NCI-H128 (cell line): ENCODE measurements around the gene CBFA2T3.

Experiments used
- DNase-seq: peaks from one replicate; lab custom pipeline; 2025; ENCODE audit not compliant: unreplicated experiment; lab: John Stamatoyannopoulos, UW

Gene CBFA2T3

DNA sequence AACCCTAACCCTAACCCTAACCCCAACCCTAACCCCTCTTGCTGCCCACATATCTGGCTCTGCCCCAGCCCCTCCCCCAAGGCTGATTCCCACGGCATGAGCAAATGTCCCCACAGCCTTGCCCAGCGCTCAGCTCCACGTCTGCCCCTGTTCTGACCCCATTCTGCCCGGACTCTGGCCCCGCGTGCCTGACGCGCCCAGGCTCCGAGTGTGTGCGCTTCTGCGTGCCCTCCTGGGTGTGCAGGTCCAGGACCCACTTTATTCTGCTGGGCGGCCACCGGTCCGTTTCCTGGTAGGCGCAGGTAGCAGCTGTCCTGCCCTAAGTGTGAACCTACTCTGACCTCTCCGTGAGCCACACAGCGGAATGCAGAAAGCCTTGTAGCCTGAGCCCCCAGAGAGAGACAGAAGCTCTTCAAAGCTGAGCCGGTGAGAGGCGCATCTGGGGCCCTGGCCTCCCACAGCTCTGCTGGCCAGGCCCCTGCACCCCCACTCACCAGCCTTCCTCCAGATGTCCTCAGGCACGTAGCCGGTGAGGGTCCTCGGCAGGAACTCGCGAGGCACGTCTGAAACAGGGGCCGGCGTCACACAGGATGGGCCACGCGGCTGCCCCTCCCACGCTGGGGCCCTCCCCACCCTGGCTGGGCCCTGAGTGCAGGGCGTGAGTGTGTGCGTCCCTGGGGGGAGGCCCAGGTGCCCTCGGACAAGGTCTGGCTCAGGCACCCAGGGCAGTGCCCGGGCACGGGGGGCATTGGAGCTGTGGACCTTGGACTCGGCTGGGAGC, 96.6 kb downstream of the CBFA2T3 start:
- no peak for DNase-seq

DNA sequence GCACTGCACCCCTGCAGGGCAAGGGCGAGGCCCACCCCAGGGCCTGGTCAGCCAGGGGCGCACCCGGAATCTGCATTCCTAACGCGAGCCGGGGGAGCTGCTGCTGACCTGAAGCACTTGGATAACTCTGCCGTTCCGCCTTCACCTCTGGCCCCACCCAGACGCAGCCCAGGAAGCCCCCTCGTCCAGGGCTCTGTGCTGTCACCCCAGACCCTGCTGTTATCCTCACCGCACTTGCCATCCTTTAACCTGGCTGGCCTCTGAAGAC, 97.3 kb downstream of the CBFA2T3 start:
- DNase-seq: no peak

DNA sequence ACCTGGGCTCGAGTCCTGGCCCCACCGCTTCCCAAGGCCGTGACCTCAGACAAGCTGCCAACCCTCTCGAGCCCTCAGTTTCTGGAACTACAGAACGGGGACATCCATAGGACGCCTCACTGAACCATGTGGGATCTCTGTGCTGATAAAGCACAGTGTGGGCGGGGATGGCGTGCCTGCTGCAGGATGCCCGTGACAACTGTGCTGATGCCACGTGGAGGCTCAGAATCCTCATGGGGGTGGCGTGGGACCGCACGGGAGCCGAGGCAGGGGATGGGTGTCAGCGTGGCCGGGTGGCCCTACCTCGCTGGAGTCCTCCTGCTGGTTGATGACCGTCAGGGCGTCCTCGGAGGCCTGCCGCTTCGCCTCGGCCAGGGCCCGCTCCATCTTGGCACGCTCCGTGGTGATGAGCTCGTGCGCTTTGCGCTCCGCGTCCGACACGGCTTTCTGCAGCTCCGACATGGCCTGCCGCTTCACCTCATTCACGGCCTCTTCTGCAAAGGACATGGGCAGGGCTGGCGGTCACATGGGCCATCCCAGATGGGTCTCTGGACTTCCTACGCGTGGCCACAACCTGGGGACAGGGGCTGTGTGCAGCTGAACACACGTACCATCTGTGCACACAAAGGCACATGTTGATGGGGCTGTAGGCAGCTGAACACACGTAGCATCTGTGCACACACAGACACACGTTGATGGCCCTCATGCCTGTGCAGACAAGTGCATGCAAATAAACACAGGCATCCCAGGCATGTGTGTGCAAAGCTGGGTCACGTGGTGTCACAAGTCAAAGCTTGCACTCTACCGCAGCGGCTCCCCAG, 97.8 kb downstream of the CBFA2T3 start:
- no peak for DNase-seq

DNA sequence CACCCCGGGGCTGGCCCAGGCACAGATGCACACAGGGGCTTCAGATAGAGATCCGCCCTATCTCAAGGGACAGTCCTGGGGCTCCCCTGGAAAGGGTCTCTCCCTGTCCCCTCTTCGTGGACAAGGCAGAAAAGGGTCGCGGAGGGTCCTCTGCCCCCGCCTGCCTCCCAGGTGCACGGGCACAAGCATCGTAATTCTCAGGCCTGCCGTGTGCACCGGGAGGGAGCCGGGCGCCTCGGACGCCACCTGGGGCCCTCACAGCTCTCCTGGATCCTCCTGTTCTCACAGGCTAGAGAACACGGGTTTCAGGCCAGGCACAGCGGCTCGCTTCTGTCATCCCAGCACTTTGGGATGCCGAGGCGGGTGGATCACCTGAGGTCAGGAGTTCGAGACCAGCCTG, 98.7 kb downstream of the CBFA2T3 start:
- DNase-seq: no peak

DNA sequence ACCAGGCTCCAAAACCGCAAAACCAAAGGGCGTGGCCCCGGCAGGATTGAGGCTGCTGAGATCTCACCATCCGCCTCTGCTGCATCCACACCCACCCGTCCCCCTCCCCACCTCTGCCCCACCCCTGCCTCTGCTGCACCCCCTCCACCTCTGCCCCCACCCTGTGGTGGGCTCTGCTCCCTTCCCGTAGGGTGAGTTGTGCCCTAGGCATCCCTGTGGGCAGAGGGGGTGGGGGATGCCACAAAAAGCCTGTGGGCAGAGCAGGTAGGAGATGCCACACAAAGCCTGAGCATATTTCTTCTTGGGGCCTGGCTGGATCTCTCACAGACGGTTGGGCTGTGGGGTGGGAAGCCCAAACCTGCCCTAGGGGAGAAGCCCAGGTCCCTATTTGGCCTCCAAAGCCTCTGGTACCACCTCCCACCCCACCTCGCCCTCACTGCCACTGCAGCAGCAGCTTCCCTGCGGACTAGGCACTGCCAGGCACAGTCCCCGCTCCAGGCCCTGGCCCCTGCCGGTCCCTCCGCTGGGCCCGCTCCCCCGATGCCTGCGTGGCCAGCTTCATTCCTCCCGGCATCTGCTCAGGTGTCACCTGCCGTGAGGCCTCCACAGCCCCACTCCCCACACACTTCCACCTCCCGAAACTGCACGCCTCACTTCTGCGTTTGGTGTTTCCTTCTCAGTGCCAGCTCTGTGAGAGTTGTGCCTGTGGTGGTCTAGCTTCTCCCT, 99.3 kb downstream of the CBFA2T3 start:
- DNase-seq: no peak

DNA sequence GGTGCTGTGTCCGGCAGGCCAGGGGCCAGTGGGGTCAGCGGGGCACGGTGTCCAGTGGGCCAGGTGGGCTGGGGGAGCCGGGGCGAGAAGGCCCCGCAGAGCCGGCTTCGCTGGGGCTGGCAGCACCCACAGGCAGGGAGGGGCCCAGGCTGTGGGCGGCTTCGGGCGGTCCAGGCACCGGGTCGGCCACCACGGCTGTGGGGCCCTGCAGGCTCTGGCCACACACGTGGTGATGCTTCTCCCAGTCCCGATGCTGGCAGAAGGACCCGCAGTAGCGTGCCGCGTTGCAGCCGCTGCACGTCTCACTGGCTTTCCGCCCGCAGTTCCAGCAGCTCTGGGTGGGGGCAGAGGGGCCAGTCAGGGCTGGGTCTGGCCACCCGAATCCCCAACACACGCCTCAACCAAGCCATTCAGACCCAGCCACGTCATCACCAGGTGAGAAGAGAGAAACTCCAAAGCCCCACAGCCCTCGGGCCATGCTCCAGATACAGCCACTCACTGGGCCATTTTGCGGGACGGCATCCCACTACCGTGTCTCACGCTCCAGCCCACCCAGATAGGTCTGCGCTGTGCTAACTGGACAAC, 100.0 kb downstream of the CBFA2T3 start:
- DNase-seq: no peak

DNA sequence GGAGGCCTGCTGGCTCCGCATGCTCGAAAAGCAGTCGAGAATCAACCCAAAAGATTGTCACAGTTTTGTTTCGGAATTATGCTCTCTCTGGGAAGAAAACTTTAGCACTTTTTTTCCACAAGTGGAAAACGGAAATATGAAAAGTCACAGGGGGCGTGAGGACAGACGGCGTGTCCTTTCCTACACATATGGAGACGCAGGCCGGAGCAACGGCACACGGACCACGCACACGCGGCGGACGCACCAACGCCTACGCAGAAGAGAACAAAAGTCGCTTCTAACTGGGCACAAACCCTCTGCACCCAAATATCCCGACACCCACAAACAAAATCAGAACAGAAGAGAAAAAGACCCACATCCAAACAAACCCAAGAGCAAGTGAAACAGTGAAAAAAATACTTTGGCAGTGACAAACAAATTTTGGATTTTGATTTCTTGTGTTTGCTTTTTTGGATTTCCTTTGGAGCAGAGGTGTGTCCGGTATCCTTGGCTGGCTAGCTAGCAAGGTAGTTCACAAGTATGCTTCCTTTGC, 101.2 kb downstream of the CBFA2T3 start:
- DNase-seq: no peak

DNA sequence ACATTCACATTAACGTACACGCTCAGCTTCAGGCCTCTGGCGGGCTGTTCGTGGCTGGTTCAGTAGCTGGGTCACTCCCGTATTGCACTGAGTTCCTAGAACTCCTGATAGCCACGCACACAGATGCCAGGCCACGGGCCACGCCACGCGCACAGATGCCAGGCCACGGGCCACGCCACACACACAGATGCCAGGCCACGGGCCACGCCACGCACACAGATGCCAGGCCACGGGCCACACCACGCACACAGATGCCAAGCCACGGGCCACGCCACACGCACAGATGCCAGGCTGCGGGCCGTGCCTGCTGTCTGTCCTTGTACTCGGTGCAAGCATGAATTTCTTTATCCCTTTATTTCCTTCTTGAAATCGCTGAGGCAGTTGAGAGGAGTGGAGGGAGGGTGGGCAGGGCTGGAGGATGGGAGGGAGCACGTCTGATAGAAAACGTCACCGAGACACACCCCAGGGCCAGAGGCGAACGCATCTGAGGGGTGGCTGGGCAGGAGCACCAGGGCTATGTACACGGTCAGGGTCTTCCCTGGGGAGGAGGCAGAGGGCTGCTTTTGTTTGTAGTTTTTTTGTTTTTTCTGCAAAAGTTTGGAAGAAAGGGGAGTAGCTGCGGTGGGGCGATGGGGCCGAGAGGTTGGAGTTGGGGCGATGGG, 101.9 kb downstream of the CBFA2T3 start:
- DNase-seq: no peak

DNA sequence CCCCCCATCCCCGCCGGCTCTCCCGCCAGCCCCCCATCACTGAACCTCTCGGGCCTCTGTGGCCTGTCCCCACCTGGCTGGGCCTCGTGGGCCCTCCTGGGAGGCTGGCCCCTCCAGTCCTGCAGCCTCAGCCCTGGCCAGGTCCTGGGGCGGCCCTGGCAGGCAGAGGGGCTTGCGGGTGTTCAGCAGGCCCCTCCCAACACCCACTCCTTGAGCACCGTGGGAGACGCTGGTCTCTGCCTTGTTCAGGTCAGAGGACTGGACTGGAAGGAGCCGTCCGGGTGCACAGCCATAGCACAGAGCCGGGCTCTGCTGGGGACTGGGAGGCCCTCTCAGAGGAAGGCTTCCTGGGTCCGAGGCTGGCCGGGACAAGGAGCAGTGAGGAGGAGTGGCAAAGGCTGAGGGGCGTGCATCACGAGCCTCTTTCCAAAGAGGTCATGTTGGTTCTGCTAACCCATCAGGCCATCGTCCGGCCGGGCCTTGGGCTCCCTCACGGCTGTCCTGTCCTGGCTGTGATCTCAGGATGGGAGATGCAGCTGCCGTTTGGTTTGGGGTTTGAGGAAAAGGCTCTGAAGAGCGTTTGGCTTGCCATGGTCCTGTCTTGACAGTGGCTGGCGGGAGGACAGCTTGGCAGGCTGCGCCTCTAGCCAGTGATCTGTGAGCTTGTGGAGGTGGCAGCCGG, 104.2 kb downstream of the CBFA2T3 start:
- no peak for DNase-seq

DNA sequence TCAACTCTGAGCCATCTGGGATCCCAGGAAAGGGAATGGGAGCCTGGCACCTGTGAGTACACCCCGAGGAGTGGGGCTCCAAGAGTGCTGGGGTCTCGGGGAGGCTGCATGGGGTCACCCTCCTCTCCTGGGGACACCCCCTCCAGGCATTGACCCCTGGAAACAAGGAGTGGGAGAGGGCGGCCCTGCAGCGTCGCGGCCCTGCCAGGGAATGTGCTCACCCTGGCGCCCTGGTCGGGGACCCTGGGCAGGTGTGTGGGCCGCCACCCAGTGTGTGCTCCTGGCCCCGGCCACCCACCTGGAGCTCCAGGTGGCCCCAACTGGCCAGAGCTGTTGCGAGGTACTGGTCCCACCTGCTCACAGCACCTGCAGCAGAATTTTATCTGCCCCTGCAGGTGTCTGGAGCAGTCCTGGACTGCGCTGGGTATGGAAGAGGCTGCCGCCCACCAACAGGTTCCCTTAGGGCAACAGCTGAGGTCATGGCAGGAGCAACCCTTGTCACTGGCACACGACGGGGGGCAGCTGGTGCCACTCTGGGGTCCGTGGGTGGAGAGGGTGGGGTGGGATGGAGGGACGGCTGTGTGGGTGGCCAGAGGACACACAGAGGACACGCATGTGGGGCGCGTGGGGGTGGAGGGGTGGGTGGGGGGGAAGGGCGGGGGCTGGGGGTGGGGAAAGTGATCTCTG, 105.1 kb downstream of the CBFA2T3 start:
- DNase-seq: no peak

DNA sequence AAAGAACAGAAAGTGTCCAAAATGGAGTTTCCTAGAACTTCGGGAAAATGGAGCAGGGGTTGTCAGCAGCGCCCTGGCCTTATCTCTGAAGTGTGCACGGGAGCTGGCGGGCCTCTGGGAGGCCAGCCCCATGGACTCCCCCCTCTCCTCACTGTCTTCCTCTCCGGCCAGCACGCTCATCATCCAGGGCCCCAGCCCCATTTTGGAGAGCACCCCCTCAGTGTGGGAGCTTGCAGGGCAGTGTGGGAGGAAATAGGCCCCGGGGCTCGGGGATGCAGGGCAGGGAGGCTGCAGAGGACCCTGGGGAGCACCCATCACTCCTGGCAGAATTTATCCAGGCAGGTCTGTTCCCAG, 105.7 kb downstream of the CBFA2T3 start:
- no peak for DNase-seq

DNA sequence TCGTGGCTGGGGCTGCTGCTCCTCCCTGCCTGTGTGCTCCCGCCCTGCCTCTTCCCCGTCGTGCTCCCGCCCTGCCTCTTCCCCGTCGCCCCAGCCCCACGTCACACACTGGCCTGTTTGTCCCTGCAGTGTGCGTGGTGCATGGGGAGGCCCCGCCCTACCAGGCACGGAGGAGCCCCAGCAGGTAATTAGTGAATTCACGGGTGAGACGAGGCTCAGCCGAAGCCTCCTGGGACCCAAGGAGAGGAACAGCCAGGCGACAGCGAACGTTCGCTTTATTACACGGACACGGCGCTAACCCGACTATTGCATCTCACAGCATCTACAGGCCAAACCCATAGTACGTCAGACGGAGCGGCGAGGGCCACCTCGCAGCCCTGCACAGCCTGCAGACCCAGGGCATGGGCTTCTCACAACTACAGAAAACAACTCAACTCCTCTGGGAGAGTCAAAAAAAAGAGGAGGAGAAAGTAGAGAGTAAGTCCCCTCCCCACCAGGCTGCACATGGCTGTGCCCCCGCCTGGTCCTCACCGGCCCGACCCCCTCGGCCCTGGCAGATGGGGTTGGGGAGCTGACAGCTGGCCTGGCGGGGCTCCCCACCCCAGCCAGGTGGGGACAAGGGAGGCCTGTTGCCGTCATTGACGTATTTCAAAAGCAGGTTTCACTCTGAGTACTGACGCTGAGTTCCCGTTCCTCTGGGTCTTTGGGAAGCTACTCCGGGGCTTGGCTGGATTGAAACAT, 106.2 kb downstream of the CBFA2T3 start:
- DNase-seq: no peak

DNA sequence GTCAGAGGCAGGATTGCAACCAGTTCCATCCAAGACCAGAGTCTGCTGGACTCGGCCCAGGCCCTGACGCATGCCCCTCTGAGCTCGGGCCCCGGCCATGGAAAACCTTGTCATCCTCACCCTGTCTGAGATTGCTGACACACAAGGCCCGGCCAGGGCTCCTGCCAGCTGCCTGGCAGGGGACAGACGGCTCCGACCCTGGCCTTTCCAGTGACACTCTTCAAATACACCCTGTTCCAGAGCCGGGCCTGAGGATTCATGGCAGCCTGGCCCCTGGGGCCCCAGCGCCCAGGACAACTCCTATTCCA, 107.4 kb downstream of the CBFA2T3 start:
- no peak for DNase-seq

DNA sequence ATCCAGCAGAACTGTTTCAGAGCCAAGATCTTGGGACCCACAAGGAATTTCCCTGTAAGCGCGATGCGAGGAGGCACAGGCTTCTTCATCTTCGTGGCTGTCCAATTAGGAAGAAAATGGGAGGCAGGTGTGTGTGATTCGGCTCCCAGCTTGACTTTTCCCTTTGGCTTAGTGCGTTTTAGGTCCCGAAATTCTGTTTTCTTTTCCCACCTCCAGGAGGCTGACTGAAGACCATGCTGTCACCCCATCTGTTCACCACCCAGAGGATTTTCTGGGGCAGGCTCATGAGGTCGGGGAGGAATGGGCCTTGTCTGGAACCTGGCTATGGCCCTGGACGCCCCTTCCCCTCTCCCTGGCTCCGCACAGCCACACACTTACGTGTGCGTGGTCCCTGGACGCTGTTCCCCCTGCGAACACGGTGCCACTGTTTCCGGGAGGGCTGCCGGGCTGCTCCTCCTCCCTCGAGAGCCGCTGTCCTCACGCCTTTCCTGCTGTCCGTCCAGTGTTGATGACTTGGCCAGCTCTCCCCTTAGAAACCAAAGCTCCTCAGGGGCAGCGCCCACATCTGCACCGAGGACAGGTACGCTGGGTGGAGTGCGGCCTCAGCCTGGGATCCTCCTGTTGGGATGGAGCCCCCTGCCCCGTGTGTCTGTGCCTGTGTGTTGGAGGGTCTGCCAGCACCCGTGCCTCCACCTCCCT, 107.9 kb downstream of the CBFA2T3 start:
- no peak for DNase-seq

DNA sequence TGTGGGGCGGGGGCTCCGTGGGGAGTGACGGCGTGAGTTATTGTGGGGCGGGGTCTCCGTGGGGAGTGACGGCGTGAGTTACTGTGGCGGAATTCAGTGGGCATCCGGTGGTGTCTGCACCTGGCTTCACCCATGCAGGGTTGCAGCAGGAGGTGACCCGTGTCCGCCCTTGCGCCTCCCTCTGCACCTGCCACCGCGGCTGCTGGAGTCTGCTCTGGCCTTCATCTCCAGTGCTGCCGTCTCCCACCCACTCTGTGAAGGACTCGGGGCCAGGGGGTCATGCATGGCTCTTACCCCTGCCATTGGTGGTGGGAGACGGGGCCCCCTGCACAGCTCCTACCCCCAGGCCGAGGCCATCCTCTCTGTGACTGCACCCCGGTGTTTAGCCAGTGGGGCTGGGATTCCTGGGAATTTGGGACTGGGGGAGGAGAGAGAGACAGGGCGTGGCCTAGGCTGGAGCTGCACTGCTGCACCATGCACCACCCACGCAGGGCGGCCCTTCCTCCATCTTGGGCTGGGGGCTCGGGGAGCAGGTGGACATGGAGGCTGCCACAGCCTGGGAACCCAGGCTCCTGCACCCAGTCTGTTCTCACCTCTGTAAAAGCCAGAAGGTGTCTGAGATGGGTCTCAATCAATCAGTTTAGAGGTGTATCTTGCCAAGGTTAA, 109.3 kb downstream of the CBFA2T3 start:
- DNase-seq: no peak

DNA sequence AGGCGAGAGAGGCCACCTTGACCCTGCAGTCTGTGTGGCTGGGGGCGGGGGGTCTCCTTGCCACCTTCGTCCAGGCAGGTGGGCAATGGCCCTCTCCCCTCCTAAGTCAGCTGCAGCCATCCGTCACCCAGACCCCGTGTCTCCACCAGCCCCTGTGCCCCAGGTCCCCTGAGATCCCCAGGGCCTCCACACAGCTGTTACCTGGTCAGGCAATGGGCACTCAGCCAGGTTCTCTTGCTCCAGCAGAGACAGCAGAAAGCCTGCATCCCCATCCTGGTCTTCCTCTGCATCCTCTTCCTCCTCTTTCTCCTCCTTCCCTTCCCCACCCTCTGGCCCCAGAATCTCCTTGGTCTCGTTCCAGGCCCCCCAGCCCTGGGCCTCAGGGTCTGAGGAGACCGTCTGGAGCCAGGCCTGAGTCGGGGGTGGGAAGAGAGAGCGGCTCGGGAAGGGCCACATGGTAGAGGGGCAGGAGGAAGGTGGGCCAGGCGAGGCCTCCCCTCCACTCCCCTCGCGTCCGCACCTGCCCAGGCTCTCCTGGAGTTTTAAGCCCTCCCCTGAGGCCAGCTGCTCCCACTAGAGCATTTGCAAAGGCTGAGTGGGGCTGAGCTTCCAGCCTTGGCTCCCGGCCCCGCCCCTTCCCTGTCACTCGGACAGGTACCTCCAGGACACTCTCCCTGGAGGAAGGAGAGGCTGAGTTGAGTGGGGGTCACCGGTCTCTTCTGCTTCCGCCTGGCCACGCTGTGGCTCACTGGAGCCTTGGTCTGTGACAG, 110.7 kb downstream of the CBFA2T3 start, which contains the start of gene PABPN1L:
PABPN1L (minus strand) TSS at position 510 of the 770 bp plus-strand sequence; CDS start at position 456, 54 bp downstream.
- DNase-seq: no peak

DNA sequence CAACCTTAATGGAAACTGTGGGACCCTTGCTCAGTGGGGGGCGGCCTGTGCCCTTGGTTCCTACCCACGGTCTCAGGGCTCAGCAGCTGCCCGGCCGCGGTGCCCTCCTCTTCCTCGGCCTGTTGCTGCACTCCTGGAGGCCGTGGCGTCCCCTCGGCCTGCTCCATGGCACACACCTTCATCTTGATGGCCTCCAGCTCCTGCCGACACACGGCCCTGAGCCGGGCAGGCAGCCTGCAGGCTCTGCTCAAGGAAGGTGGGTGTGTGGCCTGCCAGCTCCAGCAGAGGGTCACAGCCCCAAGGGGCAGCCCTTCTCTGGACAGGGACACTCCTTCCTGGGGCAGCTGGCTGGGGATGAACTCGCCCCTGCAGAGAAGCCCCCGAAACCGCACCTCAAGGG, 111.3 kb downstream of the CBFA2T3 start:
- no peak for DNase-seq
